Stimulated activated CD4-positive, alpha-beta T cell treated with anti-CD3 and anti-CD28 coated beads, Interleukin-12 subunit alpha, Interleukin-12 subunit beta, amount 100 ng/mL, for 4 hours (primary cell): Measurements from ENCODE around the gene SCRN1.
A peak's percentile ranks its signal among the peaks of the same experiment; 100 is the strongest.

Experiments used
- DNase-seq: peaks from one replicate; pipeline ENCODE4 v3.0.0-alpha.2; 2020

SCRN1 gene

DNA sequence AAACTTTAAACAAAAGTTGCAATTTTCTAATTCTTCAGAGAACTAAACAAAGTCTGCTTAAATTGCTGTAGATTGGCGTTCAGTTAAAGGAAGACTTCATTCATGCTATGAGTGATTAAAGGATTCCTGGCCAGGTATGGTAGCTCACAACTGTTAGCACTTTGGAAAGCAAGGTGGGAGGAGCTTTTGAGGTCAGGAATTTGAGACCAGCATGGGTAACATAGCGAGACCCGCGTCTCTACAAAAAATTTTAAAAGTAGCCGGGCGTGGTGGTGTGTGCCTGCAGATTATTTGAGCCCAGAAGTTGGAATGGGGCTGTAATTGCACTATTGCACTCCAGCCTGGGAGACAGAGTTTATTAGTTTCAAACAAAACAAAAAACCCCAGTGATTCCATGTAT is 13.5 kb upstream of the SCRN1 start:
- no peak for DNase-seq

DNA sequence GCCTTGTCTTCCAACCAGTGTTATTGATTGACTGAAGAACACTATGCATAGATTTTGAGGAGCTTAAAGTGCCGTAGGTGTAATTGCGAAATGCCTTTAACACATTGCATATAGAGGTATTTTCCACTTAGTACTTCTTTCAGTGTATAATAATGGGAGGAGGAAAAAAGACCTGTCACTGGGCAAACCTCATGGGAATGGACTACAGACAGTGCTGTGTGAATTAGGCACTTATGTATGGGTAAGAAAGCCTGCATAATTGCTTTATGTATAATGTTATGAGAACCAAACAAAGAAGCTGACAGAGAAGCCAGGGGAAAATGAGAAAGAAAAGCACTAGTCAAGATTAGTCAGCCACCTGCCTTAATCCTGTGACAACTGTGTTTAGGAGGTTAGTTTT is 12.4 kb upstream of the SCRN1 start:
- no peak for DNase-seq

DNA sequence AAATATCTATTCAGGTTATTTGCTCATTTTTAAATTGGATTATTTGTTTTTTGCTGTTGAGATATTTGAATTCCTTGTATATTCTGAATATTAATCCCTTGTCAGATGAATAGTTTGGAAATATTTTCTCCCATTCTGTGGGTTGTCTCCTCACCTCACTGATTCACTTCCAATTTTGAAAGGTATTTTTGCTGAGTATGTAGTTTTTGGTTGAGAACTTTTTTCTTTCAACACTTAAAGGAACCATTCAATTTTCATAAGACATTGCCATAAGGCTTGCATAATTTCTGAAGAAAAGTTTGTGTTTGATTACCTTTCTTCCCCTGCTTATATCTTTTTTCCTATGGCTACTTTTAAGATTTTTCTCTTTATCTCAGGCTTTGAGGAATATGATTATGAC is 8.9 kb upstream of the SCRN1 start:
- no peak for DNase-seq

DNA sequence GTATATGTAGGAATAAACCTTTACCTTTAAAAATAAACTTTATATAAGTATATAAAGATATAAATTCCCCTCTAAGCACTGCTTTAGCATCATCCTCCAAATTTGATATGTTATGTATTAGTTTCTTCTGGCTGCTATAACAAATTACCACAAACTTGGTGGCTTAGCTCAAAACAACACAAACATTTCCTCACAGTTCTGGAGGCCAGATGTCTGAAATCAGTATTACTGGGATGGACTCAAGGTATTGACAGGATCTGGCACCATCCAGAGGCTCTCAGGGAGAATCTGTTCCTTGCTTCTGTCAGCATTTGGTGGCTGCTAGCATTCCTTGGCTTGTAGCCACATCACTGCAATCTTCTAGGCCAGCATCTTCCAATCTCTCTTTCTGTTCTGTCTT is 6.7 kb upstream of the SCRN1 start:
- DNase-seq = no peak

DNA sequence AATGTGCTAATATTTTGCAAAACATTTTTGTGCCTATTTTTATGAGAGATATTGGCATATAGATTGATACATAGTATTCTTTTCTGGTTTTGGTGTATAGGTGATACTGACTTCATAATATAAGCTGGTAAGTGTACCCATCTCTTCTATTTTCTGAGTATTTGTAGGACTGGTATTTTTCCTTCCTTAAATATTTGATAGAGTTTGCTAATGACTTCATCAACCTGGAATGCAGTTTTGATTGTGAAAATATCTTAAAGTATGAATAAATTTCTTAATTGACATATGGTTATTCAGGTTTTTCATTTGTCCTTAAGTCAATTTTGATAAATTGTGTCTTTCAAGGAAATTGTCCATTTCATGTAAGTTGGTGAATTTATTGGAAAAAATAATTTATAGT is 6.1 kb upstream of the SCRN1 start:
- DNase-seq = no peak

DNA sequence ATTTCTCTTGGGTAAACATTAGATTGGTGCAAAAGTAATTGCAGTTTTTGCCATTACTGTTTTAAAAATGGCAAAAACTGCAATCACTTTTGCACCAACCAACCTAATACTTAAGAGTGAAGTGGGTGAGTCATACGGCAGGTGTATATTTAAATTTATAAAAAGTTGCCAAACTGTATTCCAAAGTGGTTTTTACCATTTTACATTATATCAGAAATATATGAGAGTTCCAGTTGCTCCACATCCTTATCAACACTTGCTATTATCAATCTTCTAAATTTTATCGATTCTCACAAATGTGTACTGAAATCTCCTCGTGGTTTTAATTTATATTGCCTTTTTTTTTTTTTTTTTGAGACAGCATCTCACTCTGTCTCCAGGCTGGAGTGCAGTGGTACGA is 3.5 kb upstream of the SCRN1 start:
- DNase-seq = no peak

DNA sequence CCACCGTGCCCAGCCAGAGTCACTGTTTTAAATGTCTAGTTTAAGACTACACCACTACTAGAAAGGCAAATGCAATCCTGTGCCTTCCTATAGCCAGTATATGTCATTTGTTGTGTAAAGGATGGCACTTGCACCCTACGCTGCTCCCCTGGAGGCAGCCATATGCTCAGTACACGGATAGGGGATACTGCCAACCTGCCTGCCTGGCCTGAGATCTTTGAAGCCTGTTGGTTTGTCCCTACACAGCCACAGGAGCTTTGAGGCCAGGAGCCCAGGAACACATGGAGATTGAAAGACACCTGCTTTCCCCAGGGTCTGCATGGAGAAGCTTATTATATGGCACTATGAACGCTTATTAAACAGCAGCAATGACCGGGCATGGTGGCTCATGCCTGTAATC is 2.3 kb upstream of the SCRN1 start:
- DNase-seq = no peak

DNA sequence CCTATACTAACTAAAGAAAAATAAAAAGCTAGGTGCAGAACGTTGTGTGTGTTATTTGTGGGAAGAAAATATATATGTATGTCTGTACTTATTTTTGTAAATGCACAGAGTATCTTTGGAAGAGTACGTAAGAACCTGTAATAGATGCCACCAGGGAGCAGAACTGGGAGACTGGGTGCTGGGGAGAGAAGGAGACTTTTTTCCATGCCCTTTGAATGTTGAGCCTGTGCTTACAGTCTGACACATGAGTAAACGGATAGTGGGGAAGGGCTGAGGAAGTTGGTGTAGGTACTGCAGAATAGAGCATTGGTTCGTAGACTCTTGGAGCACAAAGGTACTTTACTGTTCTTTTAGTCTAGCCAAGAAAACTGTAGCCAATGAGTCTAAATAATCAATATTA is 1.3 kb upstream of the SCRN1 start:
- DNase-seq = no peak

DNA sequence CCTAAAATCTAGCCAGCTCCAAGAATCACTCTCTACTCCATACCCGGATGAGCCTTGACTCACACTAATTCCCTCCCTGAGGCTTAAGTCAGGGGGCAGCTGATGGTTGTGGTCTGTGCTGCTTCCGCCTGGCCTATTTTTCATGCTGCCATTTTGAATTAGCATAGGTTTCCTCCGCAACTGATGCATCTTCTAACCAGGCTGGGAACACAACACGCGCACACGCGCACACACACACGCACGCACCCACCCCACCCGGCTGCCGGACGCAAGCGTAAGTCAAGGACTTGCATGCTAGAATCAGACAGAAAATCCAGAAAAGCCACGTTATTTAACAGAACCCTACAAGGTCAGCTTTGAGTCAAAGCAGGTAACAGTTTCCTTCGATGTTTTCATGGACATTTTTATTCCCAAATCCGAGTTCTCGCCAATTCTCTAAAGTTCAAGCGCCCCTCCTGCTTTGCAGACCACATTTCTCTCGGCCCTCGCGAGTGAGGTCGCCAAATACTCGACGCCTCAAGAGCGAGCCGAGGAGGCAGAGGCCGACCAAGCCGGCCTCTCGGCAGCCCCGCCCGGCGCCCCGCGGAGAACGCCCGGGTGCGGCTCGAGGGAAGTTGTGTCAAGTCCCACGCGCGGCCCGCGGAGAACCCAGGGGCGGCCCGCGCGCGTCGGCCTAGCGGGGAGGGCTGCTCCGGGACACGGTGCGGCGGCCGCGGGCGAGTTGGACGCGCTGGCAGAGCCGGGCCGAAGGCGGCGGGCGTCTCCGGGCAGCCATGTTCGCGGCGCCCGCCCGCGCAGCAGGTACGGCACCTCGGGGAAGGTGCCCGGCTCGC is 961 bp downstream of the SCRN1 start:
- DNase-seq = peak; percentile 15

DNA sequence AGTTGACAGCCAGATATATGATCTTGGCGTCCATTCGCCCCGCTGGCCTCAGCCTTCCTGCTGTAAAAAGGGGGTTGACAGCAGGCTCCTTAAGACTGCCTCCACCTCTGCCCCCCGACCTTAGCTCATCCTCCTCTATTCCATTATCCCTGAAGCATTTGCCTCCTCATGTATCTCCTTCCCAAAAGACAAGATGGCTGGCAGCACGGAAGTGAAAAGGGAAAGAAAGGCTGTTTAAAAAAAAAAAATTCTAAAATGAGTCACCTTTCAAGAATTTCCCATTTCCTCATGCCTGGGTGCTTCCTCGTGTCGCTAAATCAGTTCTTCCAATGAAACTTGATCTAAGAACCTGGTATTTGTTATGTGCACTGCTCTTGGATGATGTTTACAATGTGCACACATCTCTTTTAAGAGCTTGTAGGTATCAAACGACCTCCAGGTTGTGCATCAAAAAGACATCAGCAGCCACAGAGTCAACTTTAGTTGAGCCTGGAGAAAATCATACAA is 1.7 kb downstream of the SCRN1 start:
- DNase-seq = no peak

DNA sequence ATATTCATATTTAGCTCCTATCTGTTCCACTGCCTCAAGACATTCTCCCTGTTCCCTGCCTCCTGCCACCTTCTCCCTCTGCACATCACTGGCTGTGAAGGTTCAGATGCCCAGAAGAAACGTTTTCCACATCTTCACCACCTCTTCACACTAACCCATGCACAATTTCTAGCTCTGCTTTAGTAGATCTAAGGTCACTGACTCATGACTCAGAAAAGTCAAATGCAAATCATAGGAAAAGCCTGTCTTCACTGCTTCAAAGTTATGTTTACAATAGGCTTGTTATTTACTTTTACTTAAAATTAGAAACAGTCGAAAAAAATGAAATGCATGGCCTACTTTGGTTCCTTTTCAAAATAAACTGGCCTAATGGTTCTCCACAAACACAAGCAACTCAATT is 2.5 kb downstream of the SCRN1 start:
- no peak for DNase-seq

DNA sequence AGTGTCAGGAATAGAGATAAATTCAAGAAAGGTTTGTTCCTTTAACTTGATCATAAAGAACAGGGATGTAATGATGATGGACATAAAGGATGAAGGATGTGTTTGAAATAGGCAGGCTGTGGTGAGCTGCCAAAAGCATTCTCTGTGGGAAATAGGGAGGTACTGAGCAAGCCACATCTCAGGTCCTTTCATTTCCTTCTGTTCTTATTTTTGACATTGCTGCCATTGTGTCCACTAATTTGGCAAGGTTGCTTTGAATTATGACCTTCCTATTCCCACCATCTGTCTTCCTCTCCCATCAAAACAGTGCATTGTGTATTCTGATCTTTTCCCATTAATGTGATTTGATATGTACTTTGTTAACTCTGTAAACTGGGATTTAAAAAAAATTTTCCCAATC is 9.4 kb downstream of the SCRN1 start:
- DNase-seq = no peak

DNA sequence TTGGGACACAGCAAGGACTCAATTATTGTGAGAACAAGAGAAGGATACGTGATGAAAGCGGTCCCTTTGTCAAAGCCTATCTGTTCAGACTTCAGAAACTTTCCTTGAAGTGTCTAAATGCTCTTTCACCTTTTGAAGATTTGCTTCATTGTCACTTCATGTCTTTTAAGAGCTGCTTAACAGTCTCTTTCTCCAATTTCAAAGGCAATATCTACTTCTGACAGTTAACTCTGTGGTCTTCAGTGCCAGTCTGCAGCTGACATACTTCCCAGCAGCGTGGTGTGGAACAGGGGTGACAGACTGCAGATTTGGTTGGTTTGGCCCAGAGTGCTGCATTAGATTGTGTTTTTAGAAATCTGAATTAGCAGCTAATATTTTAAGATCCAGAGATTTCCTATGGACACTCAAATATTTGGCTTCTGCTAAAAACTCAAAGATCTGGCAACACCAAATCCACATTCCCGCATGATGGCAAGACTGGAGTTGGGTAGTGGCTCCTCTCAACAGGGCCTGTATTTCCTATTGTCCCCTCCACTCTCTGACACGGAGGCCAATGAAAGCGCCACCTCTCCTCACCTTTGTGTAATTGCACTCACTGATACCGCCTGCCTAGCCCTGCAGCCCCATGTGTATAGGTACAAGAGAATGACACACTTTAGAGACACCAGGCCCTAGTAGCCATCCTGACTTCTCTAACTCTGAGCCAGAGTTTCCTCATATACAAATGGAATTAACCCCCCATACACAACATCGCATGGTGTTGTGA is 11.5 kb downstream of the SCRN1 start:
- DNase-seq = no peak

DNA sequence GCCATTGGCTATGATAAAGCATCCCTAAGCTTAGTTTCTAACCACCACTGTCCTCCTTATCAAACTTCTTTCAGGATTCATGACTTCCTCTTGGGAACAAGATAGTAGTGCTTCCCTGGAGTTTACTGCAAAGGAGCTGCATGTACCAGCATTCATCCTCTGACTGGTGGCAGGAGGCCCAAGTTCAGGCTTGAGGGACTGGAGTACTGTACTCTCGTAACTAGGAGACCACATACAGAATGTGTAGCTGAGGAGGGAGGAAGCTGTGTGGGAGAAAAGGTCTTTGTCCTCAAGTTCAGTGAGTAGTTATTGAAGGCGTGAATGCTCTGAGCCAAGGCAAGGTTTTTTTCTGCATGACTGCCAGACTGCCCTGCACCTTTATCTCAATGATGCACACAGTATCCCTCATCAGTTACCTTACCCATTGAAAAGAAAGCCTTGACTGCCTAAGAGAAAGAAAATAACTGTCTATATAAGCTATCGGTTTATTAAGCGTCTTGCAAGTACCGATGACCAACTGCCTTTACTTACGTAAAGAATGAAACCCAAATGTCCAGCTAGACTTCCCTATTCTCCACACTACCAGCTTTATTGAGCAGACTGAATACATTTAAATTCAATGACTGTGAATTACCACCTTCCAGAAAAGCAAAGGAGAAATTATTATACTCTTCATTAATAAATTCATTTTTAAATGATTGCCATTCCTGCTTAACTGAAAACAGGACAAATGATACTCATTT is 12.8 kb downstream of the SCRN1 start:
- no peak for DNase-seq

DNA sequence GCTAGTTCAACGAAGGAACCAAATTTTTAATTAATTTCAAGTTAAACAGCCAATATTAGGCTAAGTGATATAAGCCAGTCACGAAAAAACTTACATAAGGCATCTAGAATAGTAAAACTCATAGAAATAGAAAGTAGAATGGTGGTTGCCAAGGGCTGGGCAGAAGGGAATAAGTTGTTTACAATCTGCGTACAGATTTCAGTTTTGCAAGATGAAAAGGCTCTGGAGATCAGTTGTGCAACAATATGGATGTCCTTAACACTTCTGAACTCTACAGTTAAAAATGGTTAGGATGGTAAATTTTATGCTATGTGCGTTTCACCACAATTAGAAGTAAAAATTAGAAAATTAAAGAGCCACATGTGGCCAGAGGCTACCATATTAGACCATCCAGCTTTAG is 13.3 kb downstream of the SCRN1 start:
- no peak for DNase-seq

DNA sequence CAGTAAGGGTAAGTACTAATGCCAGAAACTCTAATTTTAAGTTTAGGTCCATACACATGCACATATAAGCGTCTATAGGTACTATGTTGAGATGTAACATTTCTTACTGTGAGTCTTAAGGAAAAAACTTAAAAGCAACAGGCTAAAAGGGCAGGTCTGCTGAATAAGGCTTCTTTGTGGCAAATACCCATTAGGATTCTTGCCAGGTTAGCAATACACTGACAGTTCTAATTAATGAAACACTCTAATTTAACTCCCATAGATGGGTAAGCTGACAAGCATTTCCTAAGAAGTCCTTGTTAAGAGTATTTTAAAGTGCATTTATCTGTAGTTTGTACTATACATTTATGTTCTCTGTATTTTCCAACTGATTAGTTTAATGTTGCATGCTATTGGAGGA is 14.0 kb downstream of the SCRN1 start:
- DNase-seq = no peak

DNA sequence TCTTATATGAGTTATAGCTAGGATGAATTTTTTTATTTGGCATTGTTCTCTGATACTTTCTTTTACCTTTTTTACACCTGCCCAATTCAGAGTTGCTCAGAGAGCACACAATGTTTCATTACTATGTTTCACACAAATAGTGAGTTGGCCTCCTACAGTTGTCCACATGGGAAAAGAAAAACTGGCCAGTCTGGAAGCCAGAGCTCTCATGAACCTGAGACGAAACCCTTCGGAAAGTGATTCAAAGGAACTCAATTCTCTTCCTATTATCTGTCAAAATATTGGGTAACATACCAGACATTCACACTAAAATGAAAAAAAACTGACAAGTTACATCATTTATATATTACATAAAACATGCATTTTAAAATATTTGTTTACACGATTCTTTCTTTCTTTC is 15.3 kb downstream of the SCRN1 start:
- no peak for DNase-seq

DNA sequence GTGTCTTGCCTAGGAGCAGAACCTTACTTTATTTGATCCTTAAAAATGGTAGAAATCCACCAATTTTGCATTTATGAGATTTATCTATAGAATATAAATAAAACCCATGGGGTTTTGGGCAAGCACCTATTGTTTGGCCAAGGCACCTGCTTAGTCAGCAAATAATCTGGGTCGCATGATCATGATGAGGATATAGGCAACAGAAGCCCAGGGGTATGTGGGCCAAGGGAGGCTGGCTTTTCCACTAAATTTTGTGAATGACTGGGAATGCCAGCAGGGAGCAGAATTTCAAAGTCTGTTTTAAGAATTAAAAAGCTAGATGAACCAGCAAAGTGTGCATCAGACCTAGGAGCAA is 17.3 kb downstream of the SCRN1 start:
- no peak for DNase-seq

DNA sequence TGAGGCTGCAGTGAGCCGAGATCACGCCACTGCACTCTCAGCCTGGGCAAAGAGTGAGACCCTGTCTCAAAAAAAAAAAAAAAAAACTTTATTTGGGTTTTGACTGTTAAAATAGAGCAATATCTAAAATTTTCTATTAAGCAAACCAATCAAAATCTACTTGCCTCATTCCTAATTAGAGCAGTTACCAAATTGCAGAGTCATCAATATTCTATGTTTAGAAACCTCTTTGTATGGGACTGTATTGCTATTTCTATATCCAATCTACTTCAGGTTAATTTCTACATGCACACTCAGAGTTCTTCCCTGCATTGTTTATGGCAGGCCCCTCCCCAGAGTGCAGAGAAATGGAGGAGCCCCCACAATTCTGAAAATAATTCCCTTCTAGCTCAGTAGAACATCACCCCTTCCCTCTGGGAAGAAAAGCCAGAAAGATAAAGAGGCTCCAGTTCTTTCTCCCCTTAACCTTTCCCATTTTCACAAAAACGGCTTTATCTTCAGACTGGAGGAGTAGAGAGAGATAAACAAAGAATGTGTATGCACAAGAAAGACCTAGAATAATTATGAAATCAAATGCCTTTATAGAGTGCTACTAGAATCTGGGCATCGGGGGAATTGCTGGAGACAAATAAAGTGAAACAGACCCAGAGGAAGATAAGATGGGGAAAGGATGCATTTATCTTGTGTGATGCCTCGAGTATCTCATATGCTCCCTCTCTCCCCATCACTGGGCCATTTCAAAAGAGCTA is 17.9 kb downstream of the SCRN1 start:
- DNase-seq = no peak

DNA sequence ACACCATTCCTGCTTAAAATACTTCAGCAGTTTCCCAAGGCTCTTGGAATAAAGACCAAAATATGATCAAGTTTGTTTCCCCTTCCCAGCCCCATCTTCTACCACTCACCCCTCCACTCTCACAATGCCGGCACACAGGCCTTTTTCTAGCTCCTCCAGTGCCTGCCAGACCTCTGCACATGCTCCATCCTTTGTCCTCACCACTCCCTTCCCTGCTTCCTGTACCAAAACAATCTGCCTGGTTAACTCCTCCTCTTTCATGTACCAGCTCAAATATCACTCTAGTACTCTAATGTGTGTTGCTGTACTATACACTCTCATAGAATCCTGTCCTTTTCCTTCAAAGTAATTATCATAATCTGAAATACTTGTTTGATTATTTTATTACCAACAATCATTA is 19.4 kb downstream of the SCRN1 start:
- DNase-seq = no peak

DNA sequence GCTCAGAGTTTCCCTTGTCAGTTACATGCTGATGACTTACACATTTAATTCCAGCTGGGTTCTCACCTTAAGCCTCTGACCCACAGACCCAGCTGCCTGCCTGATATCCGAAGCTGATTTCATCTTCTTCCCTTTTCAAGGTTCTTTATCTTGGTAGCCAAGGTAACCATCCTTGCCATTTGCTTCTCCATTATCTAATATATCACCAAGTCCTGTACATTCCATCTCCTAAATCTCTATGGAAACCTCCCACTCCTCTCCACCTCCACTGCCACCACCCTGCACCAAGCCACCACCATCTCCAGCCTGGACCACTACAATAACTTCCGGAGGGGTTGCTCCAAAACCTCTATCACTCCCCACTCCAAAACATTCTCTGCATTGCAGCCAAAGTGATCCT is 19.9 kb downstream of the SCRN1 start:
- no peak for DNase-seq

DNA sequence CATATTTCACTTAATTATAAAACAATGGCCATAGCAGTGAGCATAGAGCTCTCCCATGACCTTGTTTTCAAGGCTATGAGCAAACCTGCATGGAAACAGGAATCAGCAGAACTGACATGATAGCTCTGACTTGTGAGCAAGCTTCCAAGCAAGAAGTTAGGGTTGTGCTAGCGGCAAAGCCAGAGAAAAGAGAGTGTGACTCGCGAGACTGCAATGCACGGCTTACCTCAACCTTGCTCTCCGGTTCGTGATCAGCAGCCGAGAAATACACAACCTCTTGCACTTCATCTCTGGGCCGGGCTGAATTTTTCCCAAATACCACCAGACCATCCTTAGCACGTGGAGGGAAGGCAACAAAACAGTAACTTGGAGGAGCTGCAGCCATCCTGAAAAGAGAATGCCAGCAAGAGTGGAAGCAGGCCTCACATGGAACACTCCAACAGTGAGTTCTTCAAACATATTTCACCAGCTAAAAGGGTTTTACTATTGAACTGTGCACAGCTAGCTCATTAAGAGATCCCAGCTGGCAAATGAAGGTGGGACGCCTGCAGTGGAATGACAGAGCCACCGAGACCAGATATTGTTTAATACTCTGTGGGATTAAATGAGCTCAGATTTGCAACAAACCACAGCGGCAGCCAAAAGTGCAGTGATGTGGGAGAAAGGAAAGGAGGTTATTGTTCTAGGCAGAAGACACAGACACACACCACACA is 20.8 kb downstream of the SCRN1 start:
- no peak for DNase-seq
